ENCODE data around the gene CADPS. TPM values are rescaled to one million over a fixed set of nuclear protein-coding genes. Genes with fewer than 3 reads are reported as not detected.

The CADPS gene
- total and polyA plus RNA-seq, 9 of the 15 experiments (the other 6 are each of a cell fraction or from before 2014, with no cell fraction given): not detected

- H3K9me1 ChIP-seq (ENCODE audit: control insufficient read depth, insufficient read depth, low read length): no peaks in the 10 kb centered on the region
- POLR2A ChIA-PET: no interaction called here
- intact Hi-C loops (cut with micrococcal nuclease): no loop called here
Observed at GRCh38 chr3:62534326-62534725, 340.9 kb downstream of the CADPS start.

GRCh38 chr3:62532796-62533195, 342.4 kb downstream of the CADPS start:
- no peak for FAIRE-seq

More at GRCh38 chr3:62534326-62534725, 340.9 kb downstream of the CADPS start:
- 0% methylated on average over 7 of the region's 7 CpGs for WGBS (ENCODE audit: insufficient coverage, low coverage, missing lambda C conversion rate)
- H2AFZ ChIP-seq (ENCODE audit: low read depth, low read length): no peak overlapping the region
- no peaks in the 10 kb centered on the region for H3K9me3 ChIP-seq (replicated peaks; ENCODE audit: control insufficient read depth, insufficient read depth, low read depth, low read length)
- no TSS peak for BruUV-seq (replicated peaks)
- H3K27ac ChIP-seq (ENCODE audit: extremely low read depth, low read depth, low read length): no peak overlapping the region
- H3K27me3 ChIP-seq (ENCODE audit: control insufficient read depth in 2 of 2, insufficient read depth in 2 of 2, low read length in 2 of 2): no peaks in the 10 kb centered on the region
- FAIRE-seq (no peak), DNase-seq (ENCODE audit: extremely low read depth in 1 of 4, low spot score in 3 of 4) (no peak), ATAC-seq (no peak)
- no peaks in the 10 kb centered on the region for H3K79me2 ChIP-seq (ENCODE audit: control insufficient read depth, insufficient read depth, low read length)
- H4K20me1 ChIP-seq (replicated peaks; ENCODE audit: control insufficient read depth, insufficient read depth, low read length): no peaks in the 10 kb centered on the region
- no peaks in the 10 kb centered on the region for H3K4me1 ChIP-seq (replicated peaks in 1 of 2; ENCODE audit: control insufficient read depth in 2 of 2, insufficient read depth in 2 of 2, low read length in 2 of 2)
- H3K4me3 ChIP-seq: no peak overlapping the region
- in situ Hi-C loops (cut with MboI): no loop called here
- H3K9ac ChIP-seq (ENCODE audit: insufficient read depth in 1 of 2, low read depth in 2 of 2, low read length in 2 of 2): no peak overlapping the region
- no peak overlapping the region for H3K4me2 ChIP-seq (ENCODE audit: insufficient read depth, low read length)
- CTCF ChIA-PET (ENCODE audit: low intra/inter-chr PET ratio): no interaction called here
- TF ChIP-seq CHD1 (IDR thresholded peaks at IDR 0.05; ENCODE audit: low read length) (no peak), ZNF253 (CRISPR knock-in tag; conservative IDR thresholded peaks at IDR 0.05) (no peak), ZSCAN32 (CRISPR knock-in tag; IDR thresholded peaks at IDR 0.05) (no peak), MAFG (tag; conservative IDR thresholded peaks at IDR 0.05) (no peak), SMARCE1 (IDR thresholded peaks at IDR 0.05) (no peak), ETV6 (IDR thresholded peaks at IDR 0.05; ENCODE audit: borderline replicate concordance in 1 of 2, low read depth in 2 of 2, low read length in 1 of 2) (no peak), ETV6 (CRISPR knock-in tag; IDR thresholded peaks at IDR 0.05; ENCODE audit: borderline replicate concordance) (no peak), NFIX (CRISPR knock-in tag; IDR thresholded peaks at IDR 0.05; ENCODE audit: low read depth) (no peak), SNIP1 (IDR thresholded peaks at IDR 0.05; ENCODE audit: low read depth) (no peak), ZNF324 (CRISPR knock-in tag; IDR thresholded peaks at IDR 0.05) (no peak)
- no peaks in the 10 kb centered on the region for H3K36me3 ChIP-seq (ENCODE audit: control insufficient read depth, insufficient read depth, low read length)

More at GRCh38 chr3:62532796-62533195, 342.4 kb downstream of the CADPS start:
- 1% methylated on average over 9 of the region's 9 CpGs for WGBS (ENCODE audit: insufficient coverage, low coverage, missing lambda C conversion rate)
- no peak for DNase-seq (ENCODE audit: extremely low read depth in 1 of 4, low spot score in 3 of 4)
- Histone ChIP-seq H3K27ac (ENCODE audit: extremely low read depth, low read depth, low read length) (no peak overlapping the region), H3K9ac (ENCODE audit: insufficient read depth in 1 of 2, low read depth in 2 of 2, low read length in 2 of 2) (no peak overlapping the region), H3K36me3 (ENCODE audit: control insufficient read depth, insufficient read depth, low read length) (no peaks in the 10 kb centered on the region), H3K9me3 (replicated peaks; ENCODE audit: control insufficient read depth, insufficient read depth, low read depth, low read length) (no peaks in the 10 kb centered on the region), H3K4me3 (no peak overlapping the region), H2AFZ (ENCODE audit: low read depth, low read length) (no peak overlapping the region), H3K79me2 (ENCODE audit: control insufficient read depth, insufficient read depth, low read length) (no peaks in the 10 kb centered on the region), H3K9me1 (ENCODE audit: control insufficient read depth, insufficient read depth, low read length) (no peaks in the 10 kb centered on the region), H4K20me1 (replicated peaks; ENCODE audit: control insufficient read depth, insufficient read depth, low read length) (no peaks in the 10 kb centered on the region), H3K4me1 (replicated peaks in 1 of 2; ENCODE audit: control insufficient read depth in 2 of 2, insufficient read depth in 2 of 2, low read length in 2 of 2) (no peaks in the 10 kb centered on the region), H3K27me3 (ENCODE audit: control insufficient read depth in 2 of 2, insufficient read depth in 2 of 2, low read length in 2 of 2) (no peaks in the 10 kb centered on the region), H3K4me2 (ENCODE audit: insufficient read depth, low read length) (no peak overlapping the region)
- TF ChIP-seq MYC (IDR thresholded peaks at IDR 0.05; ENCODE audit: low read depth, low read length) (no peak), MYC (CRISPR knock-in tag; IDR thresholded peaks at IDR 0.05; ENCODE audit: borderline replicate concordance, low read depth) (no peak), ZBTB11 (CRISPR knock-in tag; IDR thresholded peaks at IDR 0.05) (0 out of 6 replicates have a peak, but pooled peaks of 1 of the 3 experiments have one; percentile 26)
- in situ Hi-C loops (cut with MboI) (no loop called here), intact Hi-C loops (cut with micrococcal nuclease) (no loop called here)
- CTCF ChIA-PET (ENCODE audit: low intra/inter-chr PET ratio): no interaction called here
- BruUV-seq (replicated peaks): no TSS peak
- no peak for ATAC-seq
- POLR2A ChIA-PET: no interaction called here

All from K562 (cell line).